Measurements from ENCODE around the gene SLCO4C1.

GRCh38 chr5:102289251-102289899 is 6.7 kb downstream of the SLCO4C1 start:
- TF ChIP-seq CTCF (IDR thresholded peaks at IDR 0.05) (no peak), POLR2A (IDR thresholded peaks at IDR 0.05) (no peak)

All from suprapubic skin (tissue), 3 donors.